K562 (cell line): ENCODE data around the gene MSANTD1.

Source experiments
- CBFA2T2 ChIP-seq: fragments of 450-650 bp; conservative IDR thresholded peaks from 2 replicates; pipeline ENCODE4 v1.6.1; 2017; ENCODE audit warnings: mild to moderate bottlenecking
- CBX8 ChIP-seq: fragments of 200-600 bp; sonication (generic); IDR thresholded peaks from 2 replicates; pipeline ENCODE4 v1.6.1; 2012; ENCODE audit warnings: borderline replicate concordance, mixed run types, low read depth, mild to moderate bottlenecking, moderate library complexity, mixed read lengths, low read length, control low read depth, inconsistent platforms; ENCODE audit not compliant: poor library complexity, severe bottlenecking; ENCODE audit errors: extremely low read depth
- ZFX ChIP-seq: sonication (generic); formaldehyde crosslinking; IDR thresholded peaks from 2 replicates; pipeline ENCODE4 v1.8.0; 2022; ENCODE audit warnings: mild to moderate bottlenecking, missing genetic modification reagents, moderate library complexity
- TF ChIP-seq, protein P1 (sequence below): IDR thresholded peaks from 3 replicates; pipeline ENCODE4 v1.6.1; 2011; ENCODE audit warnings: borderline replicate concordance, mild to moderate bottlenecking; ENCODE audit not compliant: insufficient read length, insufficient read depth
- TF ChIP-seq, protein P2 (sequence below), 3 experiments: IDR thresholded peaks in 2 of 3; conservative IDR thresholded peaks in 1 of 3; 2 replicates each; pipeline ENCODE4 v1.5.1; 2011 to 2012; ENCODE audit warnings: low read length in 3 of 3, mild to moderate bottlenecking in 3 of 3, control low read depth in 2 of 3, improper control_type of control experiment in 1 of 3, inconsistent platforms in 1 of 3, low read depth in 1 of 3, mixed read lengths in 1 of 3, moderate library complexity in 1 of 3; ENCODE audit not compliant: insufficient read depth in 2 of 3
- TF ChIP-seq, protein P3 (sequence below): sonication (generic); formaldehyde crosslinking; IDR thresholded peaks from 2 replicates; pipeline ENCODE4 v1.8.1; 2023; ENCODE audit warnings: mild to moderate bottlenecking, missing genetic modification reagents

DNA sequence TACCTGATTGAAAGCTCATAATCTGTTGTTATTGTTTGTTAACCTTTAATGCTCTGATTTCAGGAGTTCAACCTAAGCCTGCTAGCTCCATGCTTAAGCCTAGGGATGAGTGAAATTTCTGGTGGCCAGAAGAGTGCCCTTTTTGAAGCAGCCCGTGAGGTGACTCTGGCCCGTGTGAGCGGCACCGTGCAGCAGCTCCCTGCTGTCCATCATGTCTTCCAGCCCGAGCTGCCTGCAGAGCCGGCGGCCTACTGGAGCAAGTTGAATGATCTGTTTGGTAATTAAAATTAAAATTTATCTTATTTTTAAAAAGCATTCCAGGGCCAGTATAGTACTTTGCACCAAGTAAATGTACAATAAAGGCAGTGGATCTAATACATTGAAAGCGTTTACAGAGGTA lies 37.1 kb upstream of the MSANTD1 start:
- TF ChIP-seq, protein P1, sequence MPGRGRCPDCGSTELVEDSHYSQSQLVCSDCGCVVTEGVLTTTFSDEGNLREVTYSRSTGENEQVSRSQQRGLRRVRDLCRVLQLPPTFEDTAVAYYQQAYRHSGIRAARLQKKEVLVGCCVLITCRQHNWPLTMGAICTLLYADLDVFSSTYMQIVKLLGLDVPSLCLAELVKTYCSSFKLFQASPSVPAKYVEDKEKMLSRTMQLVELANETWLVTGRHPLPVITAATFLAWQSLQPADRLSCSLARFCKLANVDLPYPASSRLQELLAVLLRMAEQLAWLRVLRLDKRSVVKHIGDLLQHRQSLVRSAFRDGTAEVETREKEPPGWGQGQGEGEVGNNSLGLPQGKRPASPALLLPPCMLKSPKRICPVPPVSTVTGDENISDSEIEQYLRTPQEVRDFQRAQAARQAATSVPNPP = no peak
- TF ChIP-seq CBX8 (no peak), ZFX (no peak), CBFA2T2 (no peak)
- TF ChIP-seq, protein P2, sequence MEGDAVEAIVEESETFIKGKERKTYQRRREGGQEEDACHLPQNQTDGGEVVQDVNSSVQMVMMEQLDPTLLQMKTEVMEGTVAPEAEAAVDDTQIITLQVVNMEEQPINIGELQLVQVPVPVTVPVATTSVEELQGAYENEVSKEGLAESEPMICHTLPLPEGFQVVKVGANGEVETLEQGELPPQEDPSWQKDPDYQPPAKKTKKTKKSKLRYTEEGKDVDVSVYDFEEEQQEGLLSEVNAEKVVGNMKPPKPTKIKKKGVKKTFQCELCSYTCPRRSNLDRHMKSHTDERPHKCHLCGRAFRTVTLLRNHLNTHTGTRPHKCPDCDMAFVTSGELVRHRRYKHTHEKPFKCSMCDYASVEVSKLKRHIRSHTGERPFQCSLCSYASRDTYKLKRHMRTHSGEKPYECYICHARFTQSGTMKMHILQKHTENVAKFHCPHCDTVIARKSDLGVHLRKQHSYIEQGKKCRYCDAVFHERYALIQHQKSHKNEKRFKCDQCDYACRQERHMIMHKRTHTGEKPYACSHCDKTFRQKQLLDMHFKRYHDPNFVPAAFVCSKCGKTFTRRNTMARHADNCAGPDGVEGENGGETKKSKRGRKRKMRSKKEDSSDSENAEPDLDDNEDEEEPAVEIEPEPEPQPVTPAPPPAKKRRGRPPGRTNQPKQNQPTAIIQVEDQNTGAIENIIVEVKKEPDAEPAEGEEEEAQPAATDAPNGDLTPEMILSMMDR (IDR thresholded peaks at IDR 0.05 in 2 of 3, conservative IDR thresholded peaks at IDR 0.05 in 1 of 3; ENCODE audit: insufficient read depth in 2 of 3, low read depth in 1 of 3, low read length in 3 of 3) = no peak
- TF ChIP-seq, protein P3, sequence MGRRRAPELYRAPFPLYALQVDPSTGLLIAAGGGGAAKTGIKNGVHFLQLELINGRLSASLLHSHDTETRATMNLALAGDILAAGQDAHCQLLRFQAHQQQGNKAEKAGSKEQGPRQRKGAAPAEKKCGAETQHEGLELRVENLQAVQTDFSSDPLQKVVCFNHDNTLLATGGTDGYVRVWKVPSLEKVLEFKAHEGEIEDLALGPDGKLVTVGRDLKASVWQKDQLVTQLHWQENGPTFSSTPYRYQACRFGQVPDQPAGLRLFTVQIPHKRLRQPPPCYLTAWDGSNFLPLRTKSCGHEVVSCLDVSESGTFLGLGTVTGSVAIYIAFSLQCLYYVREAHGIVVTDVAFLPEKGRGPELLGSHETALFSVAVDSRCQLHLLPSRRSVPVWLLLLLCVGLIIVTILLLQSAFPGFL (CRISPR knock-in tag) = no peak
